NT2/D1 (cell line): Measurements from ENCODE around the gene CROCC2.

Source experiments
- SUZ12 ChIP-seq: IDR thresholded peaks from 2 replicates; pipeline ENCODE4 v1.6.1; 2011; ENCODE audit not compliant: insufficient read length, insufficient read depth; ENCODE audit errors: extremely low read depth
- ZNF274 ChIP-seq: IDR thresholded peaks from 2 replicates; pipeline ENCODE4 v1.6.1; 2011; ENCODE audit warnings: mild to moderate bottlenecking, low read depth, low read length

DNA sequence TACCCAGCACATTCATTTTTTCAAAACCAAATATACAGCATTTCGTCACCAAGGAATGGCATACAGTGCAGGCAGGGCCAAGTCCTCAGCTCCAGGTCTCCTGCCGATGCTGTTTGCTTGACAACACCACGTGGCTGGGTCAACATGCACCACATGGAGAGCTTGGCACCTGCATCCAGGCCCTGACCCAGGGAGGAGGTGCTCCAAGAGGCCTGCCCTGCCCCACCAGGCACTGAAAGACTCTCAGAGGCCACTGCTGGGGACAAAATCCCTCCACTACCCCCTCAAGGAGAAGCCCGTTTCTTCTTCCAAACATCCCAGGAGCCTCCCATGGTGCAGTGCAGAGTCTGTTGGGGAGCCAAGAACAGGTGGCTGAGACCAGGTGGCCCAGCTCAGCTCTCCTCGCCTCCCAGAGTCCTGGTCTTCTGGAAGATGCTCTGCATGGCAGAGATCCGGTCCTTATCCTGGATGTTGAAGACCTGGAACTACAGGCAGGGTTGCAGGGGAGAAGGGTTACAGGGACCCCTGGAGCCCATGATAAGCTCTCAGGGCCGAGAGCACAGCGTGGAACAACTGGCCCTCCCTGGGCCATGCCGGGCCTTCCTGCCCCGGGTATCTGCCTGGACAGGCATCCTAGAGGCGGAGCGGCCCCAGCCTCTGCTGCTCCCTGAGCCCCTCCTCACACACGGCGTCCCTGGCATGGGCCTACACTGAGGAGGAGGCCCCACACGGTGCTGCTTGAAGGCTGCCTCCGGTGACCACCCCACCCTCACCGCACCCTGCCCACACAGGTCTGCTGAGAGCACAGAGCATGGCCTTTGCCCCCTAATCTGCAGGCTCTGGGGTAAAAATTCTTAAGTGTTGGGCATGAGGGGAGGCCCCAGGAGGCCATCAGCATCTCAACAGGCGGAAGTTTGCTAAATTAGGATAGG is 19.2 kb upstream of the CROCC2 start:
- TF ChIP-seq ZNF274 (no peak), SUZ12 (no peak)
